ENCODE measurements around the gene DTNB.

DTNB gene

DNA sequence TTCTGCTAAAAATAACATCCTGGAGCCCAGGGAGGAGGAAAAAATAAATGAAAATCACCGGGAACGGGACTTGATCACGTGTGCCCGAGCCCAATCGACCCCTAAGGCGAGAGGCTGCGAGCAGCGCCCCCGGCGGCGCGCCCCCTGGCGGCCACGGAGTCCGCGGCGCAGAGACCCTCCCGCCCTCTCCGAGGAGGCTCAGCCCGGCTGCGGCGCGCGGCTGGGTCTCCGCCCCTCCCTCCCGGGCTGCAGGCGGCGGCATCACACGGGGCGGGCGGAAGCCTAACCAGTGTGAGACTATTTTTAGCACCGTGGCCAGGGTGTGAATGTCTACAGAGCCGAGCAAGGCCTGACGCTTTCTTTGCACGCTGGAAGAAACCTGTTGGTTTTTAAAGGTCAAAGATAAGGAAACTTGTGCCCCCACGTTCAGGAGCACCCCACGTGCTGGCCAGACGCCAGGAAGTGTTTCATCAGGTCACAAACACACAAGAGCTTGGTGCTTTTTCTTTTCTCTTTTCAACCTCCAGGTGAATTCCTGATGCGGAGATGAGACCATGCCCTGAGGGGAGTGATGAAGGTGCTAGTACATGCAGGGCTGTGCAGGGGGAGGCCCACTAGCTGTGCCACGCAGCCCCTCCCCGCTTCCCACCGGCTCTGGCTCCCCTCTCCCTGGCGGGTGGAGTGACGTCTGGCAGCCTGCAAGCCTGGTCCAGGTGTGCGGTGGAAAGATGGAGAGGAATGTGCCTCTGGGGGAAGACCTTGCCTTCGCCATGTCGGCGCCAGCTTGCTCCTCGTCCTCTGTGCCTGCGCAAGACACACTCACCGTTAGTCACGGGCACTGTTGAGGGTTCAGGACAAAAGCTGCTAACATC, 296.4 kb downstream of the DTNB start:
- Histone ChIP-seq H3K4me2 (peak overlapping the region; percentile 77 to 97 (median 91)), H3K9me3 (replicated peaks in 1 of 11) (peaks cover 0 to 17% (median 10%) of the 10 kb centered on the region in 11 experiments; a peak in 13 of 22 replicates), H4K20me1 (no peaks in the 10 kb centered on the region; a peak in 2 of 22 replicates), H3K36me3 (no peaks in the 10 kb centered on the region), H3K4me1 (peaks cover 48 to 79% (median 66%) of the 10 kb centered on the region in 10 experiments), H3K9ac (peak overlapping the region; percentile 7 to 69 (median 53); a peak in 19 of 22 replicates), H3K27ac (peak overlapping the region in 9 of 11 experiments; percentile 5 to 71 (median 63); a peak in 17 of 22 replicates), H3K27me3 (no peaks in the 10 kb centered on the region), H3K4me3 (peak overlapping the region in 9 of 10 experiments; percentile 11 to 55 (median 27); a peak in 12 of 20 replicates)
- TF ChIP-seq Cebpa-rat (IDR thresholded peaks at IDR 0.05) = no peak

DNA sequence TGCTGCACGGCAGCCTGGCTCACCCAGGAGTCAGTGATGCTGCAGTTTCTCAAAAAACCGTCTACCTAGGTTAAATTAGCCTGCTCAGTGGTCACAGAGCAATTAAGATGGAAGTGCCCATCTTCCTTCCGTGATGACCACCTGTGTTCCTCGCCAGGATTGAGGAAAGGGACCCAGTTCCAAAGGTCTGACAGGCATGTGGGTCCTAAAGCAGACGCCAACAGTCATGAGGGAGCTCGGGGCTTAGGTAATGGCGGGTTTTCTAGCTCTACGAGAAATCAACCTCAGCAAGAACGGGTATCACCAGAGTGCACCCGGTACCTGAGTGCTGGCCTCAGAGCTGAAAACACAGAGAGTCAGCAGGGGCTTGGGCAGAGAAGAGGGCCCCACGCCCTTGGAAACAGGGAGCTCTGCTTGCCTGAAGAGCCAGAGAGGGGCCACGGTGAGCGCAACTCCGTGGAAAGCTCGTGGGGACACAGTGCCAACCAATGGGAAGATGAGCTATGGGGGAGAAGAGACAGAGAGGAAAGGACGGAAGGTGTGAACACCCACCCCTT, 297.3 kb downstream of the DTNB start:
- Histone ChIP-seq H3K36me3 (no peaks in the 10 kb centered on the region), H4K20me1 (no peaks in the 10 kb centered on the region; a peak in 2 of 22 replicates), H3K27ac (peak overlapping the region in 1 of 11 experiments; percentile 22; a peak in 1 of 22 replicates), H3K27me3 (no peaks in the 10 kb centered on the region), H3K4me1 (peaks cover 39 to 79% (median 63%) of the 10 kb centered on the region in 10 experiments), H3K4me3 (peak overlapping the region in 1 of 10 experiments; percentile 55; a peak in 1 of 20 replicates), H3K9ac (peak overlapping the region in 5 of 11 experiments; percentile 12 to 53 (median 36); a peak in 3 of 22 replicates), H3K9me3 (replicated peaks in 1 of 11) (peaks cover 0 to 17% (median 10%) of the 10 kb centered on the region in 11 experiments; a peak in 13 of 22 replicates), H3K4me2 (peak overlapping the region; percentile 77 to 97 (median 91))
- no peak for TF ChIP-seq Cebpa-rat (IDR thresholded peaks at IDR 0.05)

DNA sequence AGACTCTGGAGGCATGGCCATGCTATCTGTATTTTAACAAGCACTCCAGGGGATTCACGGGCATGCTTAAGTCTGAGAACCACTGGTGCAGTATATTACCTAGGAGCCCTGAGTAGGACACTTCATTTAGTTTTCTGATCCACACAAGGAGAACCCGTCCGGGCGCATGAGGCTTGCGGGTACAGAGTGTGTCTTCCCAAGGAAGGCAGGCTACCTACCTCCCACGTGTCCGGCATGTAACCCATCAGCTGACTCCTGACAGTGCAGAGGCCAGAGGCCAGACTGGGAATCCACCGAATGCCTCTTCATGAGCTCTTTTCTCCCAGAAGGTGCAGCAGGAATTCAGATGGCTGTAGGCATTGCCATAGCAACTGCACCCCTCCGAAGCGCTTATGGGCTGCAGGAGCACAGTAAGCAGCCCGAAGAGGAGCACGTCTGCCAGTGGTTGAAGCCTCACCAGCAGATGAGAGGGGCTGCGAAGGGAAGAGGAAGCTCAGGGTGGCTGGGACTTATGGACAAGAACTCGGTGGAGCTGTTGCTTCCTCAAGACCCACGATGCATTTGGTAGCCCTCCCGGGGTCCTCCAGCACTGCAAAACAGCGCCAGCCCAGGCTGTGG, 297.9 kb downstream of the DTNB start:
- no peak overlapping the region for H3K27ac ChIP-seq
- no peak overlapping the region for H3K9ac ChIP-seq
- H3K4me2 ChIP-seq = peak overlapping the region in 8 of 11 experiments; percentile 77 to 97 (median 90); a peak in 11 of 22 replicates
- H3K4me3 ChIP-seq = no peak overlapping the region
- H4K20me1 ChIP-seq = no peaks in the 10 kb centered on the region; a peak in 2 of 22 replicates
- TF ChIP-seq Cebpa-rat (IDR thresholded peaks at IDR 0.05) = no peak
- H3K27me3 ChIP-seq = no peaks in the 10 kb centered on the region
- H3K4me1 ChIP-seq = peaks cover 38 to 74% (median 61%) of the 10 kb centered on the region in 10 experiments
- H3K36me3 ChIP-seq = no peaks in the 10 kb centered on the region
- peaks cover 0 to 17% (median 10%) of the 10 kb centered on the region in 11 experiments; a peak in 13 of 22 replicates for H3K9me3 ChIP-seq (replicated peaks in 1 of 11)

DNA sequence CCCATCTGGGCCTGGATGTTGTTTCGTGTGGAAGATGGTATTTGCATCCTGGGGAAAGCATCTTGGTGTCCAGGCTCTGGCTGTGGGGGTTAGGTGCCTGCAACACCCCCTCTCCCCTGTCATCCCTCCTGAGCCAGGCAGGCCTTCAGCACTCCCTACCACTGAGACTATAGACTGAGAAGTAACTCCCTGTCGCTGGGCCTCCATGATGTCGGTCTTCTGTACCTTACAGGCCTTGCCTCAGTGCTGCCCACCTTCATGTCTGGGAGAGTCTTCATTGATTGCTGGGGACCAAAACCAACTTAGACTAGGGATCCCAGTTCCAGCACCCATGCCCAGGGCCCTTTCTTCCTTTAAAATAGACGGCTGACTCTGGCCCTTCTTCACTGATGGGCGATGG, 298.6 kb downstream of the DTNB start:
- H4K20me1 ChIP-seq = no peaks in the 10 kb centered on the region; a peak in 2 of 22 replicates
- no peak overlapping the region for H3K9ac ChIP-seq
- H3K4me2 ChIP-seq = no peak overlapping the region
- no peaks in the 10 kb centered on the region for H3K27me3 ChIP-seq
- H3K4me1 ChIP-seq = peaks cover 38 to 68% (median 56%) of the 10 kb centered on the region in 10 experiments
- H3K27ac ChIP-seq = no peak overlapping the region
- no peak for TF ChIP-seq Cebpa-rat (IDR thresholded peaks at IDR 0.05)
- H3K9me3 ChIP-seq (replicated peaks in 1 of 11) = peaks cover 0 to 17% (median 10%) of the 10 kb centered on the region in 11 experiments; a peak in 13 of 22 replicates
- H3K36me3 ChIP-seq = no peaks in the 10 kb centered on the region
- H3K4me3 ChIP-seq = no peak overlapping the region

DNA sequence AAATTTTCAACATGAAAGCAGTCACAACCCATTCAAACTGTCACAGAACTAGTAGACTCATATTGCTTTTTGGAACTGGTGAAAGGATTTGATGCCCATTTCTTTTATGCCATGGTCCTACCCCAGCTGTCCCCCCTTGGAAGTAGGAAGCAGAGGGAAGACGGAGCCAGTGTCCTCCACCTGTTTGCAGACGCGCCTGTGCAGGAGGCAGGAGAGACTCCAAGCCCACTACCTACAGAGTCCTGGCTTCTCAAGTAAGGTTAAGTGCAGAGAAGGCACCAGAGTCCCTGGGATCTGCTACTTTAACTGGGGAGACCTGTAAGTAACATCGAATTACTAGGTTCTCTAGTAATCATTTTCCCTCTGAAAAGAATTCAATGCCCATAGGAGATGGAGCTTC, 299.0 kb downstream of the DTNB start:
- Histone ChIP-seq H3K4me2 (peak overlapping the region in 1 of 11 experiments; percentile 75; a peak in 3 of 22 replicates), H3K27ac (no peak overlapping the region), H3K4me3 (no peak overlapping the region), H3K36me3 (no peaks in the 10 kb centered on the region), H4K20me1 (no peaks in the 10 kb centered on the region; a peak in 2 of 22 replicates), H3K9ac (no peak overlapping the region), H3K27me3 (no peaks in the 10 kb centered on the region), H3K4me1 (peaks cover 39 to 64% (median 52%) of the 10 kb centered on the region in 10 experiments), H3K9me3 (replicated peaks in 1 of 11) (peaks cover 0 to 13% (median 9%) of the 10 kb centered on the region in 11 experiments; a peak in 13 of 22 replicates)
- no peak for TF ChIP-seq Cebpa-rat (IDR thresholded peaks at IDR 0.05)

DNA sequence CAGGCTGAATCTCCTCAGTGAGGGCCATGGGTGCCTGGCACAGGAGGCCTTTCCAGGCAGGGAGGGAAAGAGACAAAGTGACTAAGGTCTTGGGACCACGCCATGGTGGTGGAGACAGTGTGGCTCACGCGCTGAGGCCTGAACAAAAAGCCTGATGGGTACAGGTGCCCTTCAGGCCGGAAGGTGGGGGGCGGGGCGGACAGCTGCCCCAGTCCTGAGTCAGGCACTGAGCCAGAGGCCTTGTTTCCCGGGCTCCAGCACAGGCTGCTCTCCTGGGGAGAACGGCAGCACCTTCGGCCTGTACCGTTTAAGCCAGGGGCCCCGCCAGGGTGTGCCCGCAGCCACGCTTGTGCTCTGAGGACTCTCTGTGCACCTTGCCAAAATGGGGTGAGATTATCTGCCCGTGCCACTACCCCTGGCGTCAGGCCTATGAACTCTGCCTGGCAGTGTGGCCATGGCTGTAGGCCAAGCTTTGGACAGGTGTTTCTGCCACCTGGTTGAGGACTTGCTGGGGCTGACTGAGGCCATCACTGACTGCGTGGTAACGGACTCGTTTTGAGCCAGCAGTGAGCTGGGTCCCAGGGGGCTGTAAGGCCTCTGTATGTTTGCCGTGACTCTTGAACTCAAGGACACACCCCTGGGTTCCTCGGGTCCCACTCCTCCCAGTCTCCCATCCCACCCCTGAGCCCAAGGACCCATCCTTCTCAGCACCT, 300.0 kb downstream of the DTNB start:
- peak overlapping the region in 10 of 11 experiments; percentile 10 to 75 (median 56); a peak in 17 of 22 replicates for H3K4me2 ChIP-seq
- no peaks in the 10 kb centered on the region for H3K36me3 ChIP-seq
- peak overlapping the region in 2 of 11 experiments; percentile 5 to 35; a peak in 2 of 22 replicates for H3K27ac ChIP-seq
- no peaks in the 10 kb centered on the region; a peak in 1 of 22 replicates for H4K20me1 ChIP-seq
- no peaks in the 10 kb centered on the region for H3K27me3 ChIP-seq
- no peak overlapping the region; a peak in 2 of 22 replicates for H3K9ac ChIP-seq
- H3K9me3 ChIP-seq (replicated peaks in 1 of 11) = peaks cover 0 to 4% (median 0%) of the 10 kb centered on the region in 11 experiments; a peak in 4 of 22 replicates
- no peak for TF ChIP-seq Cebpa-rat (IDR thresholded peaks at IDR 0.05)
- H3K4me1 ChIP-seq = peaks cover 29 to 54% (median 42%) of the 10 kb centered on the region in 10 experiments
- H3K4me3 ChIP-seq = no peak overlapping the region

DNA sequence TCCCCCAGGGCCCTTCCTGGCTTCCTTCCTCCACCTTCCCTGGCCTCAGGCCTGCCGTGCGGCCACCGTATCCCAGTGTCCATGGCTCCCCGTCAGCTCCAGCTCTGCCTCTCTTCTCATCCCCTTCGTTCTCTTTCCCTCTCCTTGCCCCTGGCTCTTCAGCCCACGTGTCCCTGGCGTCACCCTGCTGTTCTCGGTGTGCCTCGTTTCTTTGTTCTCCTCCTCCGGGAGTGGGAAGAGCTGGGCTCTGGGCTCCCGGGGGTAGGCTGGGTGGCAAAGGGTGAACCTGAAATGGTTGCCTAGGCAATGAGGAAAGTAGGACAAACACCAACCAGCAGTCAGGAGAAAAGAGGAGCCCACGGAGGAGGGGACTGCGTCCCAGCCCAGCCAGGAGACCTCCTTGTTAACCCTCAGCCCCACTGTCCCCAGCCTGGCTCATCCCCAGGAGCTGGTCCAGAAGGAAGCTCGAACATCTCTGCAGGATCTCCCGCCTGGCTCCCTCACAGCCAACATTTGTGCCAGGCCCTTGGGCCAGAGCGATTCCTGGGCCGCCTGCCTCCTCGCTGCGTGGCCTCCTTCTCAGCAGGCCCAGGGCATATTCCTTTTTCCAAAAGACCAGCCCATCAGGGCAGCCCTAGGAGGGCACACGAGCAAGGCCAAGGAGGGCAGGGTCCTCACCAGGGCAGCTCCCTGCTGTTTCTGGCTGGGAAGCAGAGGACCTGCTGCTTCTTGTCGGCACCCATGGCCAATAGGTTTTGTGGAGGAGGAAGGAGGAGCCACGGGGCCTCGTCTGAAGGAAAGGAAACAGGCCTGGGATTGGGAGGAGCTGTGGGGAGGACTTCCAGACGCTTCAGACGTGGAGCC, 300.7 kb downstream of the DTNB start:
- Histone ChIP-seq H3K27me3 (no peaks in the 10 kb centered on the region), H3K4me3 (no peak overlapping the region), H3K4me2 (peak overlapping the region in 8 of 11 experiments; percentile 43 to 75 (median 61); a peak in 13 of 22 replicates), H3K36me3 (no peaks in the 10 kb centered on the region), H3K27ac (peak overlapping the region in 1 of 11 experiments; percentile 5; a peak in 1 of 22 replicates), H3K9me3 (replicated peaks in 1 of 11) (no peaks in the 10 kb centered on the region), H3K4me1 (peaks cover 21 to 46% (median 35%) of the 10 kb centered on the region in 10 experiments), H3K9ac (no peak overlapping the region; a peak in 2 of 22 replicates), H4K20me1 (no peaks in the 10 kb centered on the region; a peak in 1 of 22 replicates)
- TF ChIP-seq Cebpa-rat (IDR thresholded peaks at IDR 0.05) = no peak
